Activated T-helper 2 cell treated with anti-CD3 and anti-CD28 coated beads, Interferon-gamma antibody, Interleukin-2, Interleukin-4, amounts not matched to agents 10 μg/mL and 5 μg/mL and 100 μg/mL, durations not matched to agents 14 hours and 24 hours and 36 hours (primary cell): ENCODE results near the gene PLEKHB1. TPM values are rescaled to one million over a fixed set of nuclear protein-coding genes. Genes with fewer than 3 reads are reported as not detected.

Experiments used
- DNase-seq: peaks from one replicate; pipeline ENCODE4 v3.0.0; 2021; ENCODE audit warnings: low spot score
- H3K27ac Mint-ChIP-seq: one replicate; pipeline ENCODE4 v1.8.0; 2021; ENCODE audit warnings: mixed read lengths
- H3K27me3 Mint-ChIP-seq: one replicate; pipeline ENCODE4 v1.8.0; 2021; ENCODE audit warnings: low read depth, mixed read lengths
- H3K36me3 Mint-ChIP-seq: one replicate; pipeline ENCODE4 v1.8.0; 2021; ENCODE audit warnings: low read depth, mixed read lengths
- H3K4me1 Mint-ChIP-seq: one replicate; pipeline ENCODE4 v1.8.0; 2021; ENCODE audit warnings: low read depth, mixed read lengths
- H3K4me3 Mint-ChIP-seq: one replicate; pipeline ENCODE4 v1.8.0; 2021; ENCODE audit warnings: low read depth, mild to moderate bottlenecking, moderate library complexity, mixed read lengths
- H3K9me3 Mint-ChIP-seq: one replicate; pipeline ENCODE4 v1.8.0; 2021; ENCODE audit warnings: mixed read lengths
- intact Hi-C: fragments of 100-400 bp; cut with micrococcal nuclease; formaldehyde crosslinking; loops from one replicate; pipeline ENCODE4 v1.15.1; 2023
- total RNA-seq: library from RNA; stranded (reverse); gene quantifications from 2 replicates; pipeline ENCODE4 v1.2.3, GENCODE V29; 2022

Gene PLEKHB1
- total RNA-seq, 1 donor from 2014 or later = 1.4 TPM

GRCh38 chr11:73651661-73652045 lies 5.3 kb downstream of the PLEKHB1 start:
- Mint-ChIP-seq H3K4me1 (peaks cover 9% of the 10 kb centered on the region), H3K36me3 (no peaks in the 10 kb centered on the region), H3K27ac (no peak overlapping the region), H3K27me3 (no peaks in the 10 kb centered on the region), H3K4me3 (no peak overlapping the region), H3K9me3 (no peaks in the 10 kb centered on the region)
- no peak for DNase-seq
- intact Hi-C loops = no loop called here

- Mint-ChIP-seq H3K4me3 (no peak overlapping the region), H3K27ac (no peak overlapping the region), H3K4me1 (peaks cover 4% of the 10 kb centered on the region), H3K27me3 (no peaks in the 10 kb centered on the region), H3K36me3 (no peaks in the 10 kb centered on the region), H3K9me3 (no peaks in the 10 kb centered on the region)
- intact Hi-C loops = no loop called here
- no peak for DNase-seq
Measured at GRCh38 chr11:73652046-73652730, 5.8 kb downstream of the PLEKHB1 start.

- intact Hi-C loops = no loop called here
- Mint-ChIP-seq H3K27ac (no peak overlapping the region), H3K36me3 (no peaks in the 10 kb centered on the region), H3K4me1 (no peaks in the 10 kb centered on the region), H3K27me3 (no peaks in the 10 kb centered on the region), H3K4me3 (no peak overlapping the region), H3K9me3 (no peaks in the 10 kb centered on the region)
- no peak for DNase-seq
Measured at GRCh38 chr11:73652856-73653559, 6.6 kb downstream of the PLEKHB1 start.

GRCh38 chr11:73653996-73654395 lies 7.6 kb downstream of the PLEKHB1 start:
- no peak for DNase-seq
- H3K27me3 Mint-ChIP-seq = no peaks in the 10 kb centered on the region
- H3K36me3 Mint-ChIP-seq = no peaks in the 10 kb centered on the region
- intact Hi-C loops = no loop called here
- H3K9me3 Mint-ChIP-seq = no peaks in the 10 kb centered on the region
- H3K27ac Mint-ChIP-seq = no peak overlapping the region
- H3K4me3 Mint-ChIP-seq = no peak overlapping the region
- H3K4me1 Mint-ChIP-seq = no peaks in the 10 kb centered on the region

GRCh38 chr11:73654482-73655021 lies 8.2 kb downstream of the PLEKHB1 start:
- Mint-ChIP-seq H3K4me3 (no peak overlapping the region), H3K27me3 (no peaks in the 10 kb centered on the region), H3K36me3 (no peaks in the 10 kb centered on the region), H3K27ac (no peak overlapping the region), H3K9me3 (no peaks in the 10 kb centered on the region), H3K4me1 (no peaks in the 10 kb centered on the region)
- intact Hi-C loops = no loop called here
- no peak for DNase-seq

- intact Hi-C loops = no loop called here
- Mint-ChIP-seq H3K9me3 (no peaks in the 10 kb centered on the region), H3K36me3 (no peaks in the 10 kb centered on the region), H3K27me3 (no peaks in the 10 kb centered on the region), H3K4me1 (peaks cover 2% of the 10 kb centered on the region), H3K27ac (no peak overlapping the region), H3K4me3 (no peak overlapping the region)
- DNase-seq = no peak
Measured at GRCh38 chr11:73655686-73656085, 9.3 kb downstream of the PLEKHB1 start.

GRCh38 chr11:73656985-73657384 lies 10.6 kb downstream of the PLEKHB1 start:
- Mint-ChIP-seq H3K36me3 (no peaks in the 10 kb centered on the region), H3K4me1 (peaks cover 11% of the 10 kb centered on the region), H3K27ac (no peak overlapping the region), H3K4me3 (no peak overlapping the region), H3K27me3 (no peaks in the 10 kb centered on the region), H3K9me3 (no peaks in the 10 kb centered on the region)
- DNase-seq = no peak
- intact Hi-C loops = no loop called here

- H3K4me3 Mint-ChIP-seq = no peak overlapping the region
- no peaks in the 10 kb centered on the region for H3K27me3 Mint-ChIP-seq
Measured at GRCh38 chr11:73659961-73660360, 13.6 kb downstream of the PLEKHB1 start.

GRCh38 chr11:73660497-73661034 lies 14.2 kb downstream of the PLEKHB1 start:
- Mint-ChIP-seq H3K4me3 (no peak overlapping the region), H3K9me3 (no peaks in the 10 kb centered on the region), H3K27ac (no peak overlapping the region), H3K36me3 (no peaks in the 10 kb centered on the region), H3K4me1 (peaks cover 11% of the 10 kb centered on the region), H3K27me3 (no peaks in the 10 kb centered on the region)
- intact Hi-C loops = loop anchor here (1.0 to 10.0 kb wide), 3 partner anchors 35 to 309 kb away; no protein-coding TSS in a partner anchor
- DNase-seq = no peak

More at GRCh38 chr11:73659961-73660360, 13.6 kb downstream of the PLEKHB1 start:
- Mint-ChIP-seq H3K36me3 (no peaks in the 10 kb centered on the region), H3K9me3 (no peaks in the 10 kb centered on the region), H3K4me1 (peaks cover 11% of the 10 kb centered on the region), H3K27ac (no peak overlapping the region)
- intact Hi-C loops = loop anchor here (10.0 kb wide), 1 partner anchor 255 kb away; no protein-coding TSS in a partner anchor
- DNase-seq = no peak

- H3K4me1 Mint-ChIP-seq = peaks cover 11% of the 10 kb centered on the region
- no peaks in the 10 kb centered on the region for H3K27me3 Mint-ChIP-seq
- H3K9me3 Mint-ChIP-seq = no peaks in the 10 kb centered on the region
- peak overlapping the region; percentile 38 for H3K4me3 Mint-ChIP-seq
- H3K36me3 Mint-ChIP-seq = no peaks in the 10 kb centered on the region
- intact Hi-C loops = loop anchor here (1.0 to 10.0 kb wide), 3 partner anchors 36 to 310 kb away; no protein-coding TSS in a partner anchor
- no peak overlapping the region for H3K27ac Mint-ChIP-seq
- DNase-seq = peak; percentile 73
Measured at GRCh38 chr11:73661035-73661628, 14.8 kb downstream of the PLEKHB1 start.

- DNase-seq = no peak
- peaks cover 11% of the 10 kb centered on the region for H3K4me1 Mint-ChIP-seq
- no peaks in the 10 kb centered on the region for H3K9me3 Mint-ChIP-seq
- H3K36me3 Mint-ChIP-seq = no peaks in the 10 kb centered on the region
- no peaks in the 10 kb centered on the region for H3K27me3 Mint-ChIP-seq
- no peak overlapping the region for H3K27ac Mint-ChIP-seq
- intact Hi-C loops = loop anchor here (10.0 kb wide), 1 partner anchor 258 kb away; no protein-coding TSS in a partner anchor
- H3K4me3 Mint-ChIP-seq = no peak overlapping the region
Measured at GRCh38 chr11:73662445-73663157, 16.2 kb downstream of the PLEKHB1 start.
